Measurements from ENCODE around the gene NR5A2.

NR5A2 gene

GRCh38 chr1:200028586-200029034, 1.1 kb downstream of the NR5A2 start:
- no peak for DNase-seq (ENCODE audit: low read depth)
- no peak for TF ChIP-seq CTCF (IDR thresholded peaks at IDR 0.05; ENCODE audit: low read depth, low read length, missing control alignments)
- in situ Hi-C loops (cut with HindIII; ENCODE audit: low sequenced_read_pairs): no loop called here
- peak overlapping the region; percentile 48 for H3K4me3 ChIP-seq (ENCODE audit: low read depth, low read length)

GRCh38 chr1:200029035-200029821, 1.7 kb downstream of the NR5A2 start:
- no peak for DNase-seq (ENCODE audit: low read depth)
- H3K4me3 ChIP-seq (ENCODE audit: low read depth, low read length): peak overlapping the region; percentile 48
- in situ Hi-C loops (cut with HindIII; ENCODE audit: low sequenced_read_pairs): no loop called here
- no peak for TF ChIP-seq CTCF (IDR thresholded peaks at IDR 0.05; ENCODE audit: low read depth, low read length, missing control alignments)

- no peak for DNase-seq (ENCODE audit: low read depth)
- TF ChIP-seq CTCF (IDR thresholded peaks at IDR 0.05; ENCODE audit: low read depth, low read length, missing control alignments): no peak
- in situ Hi-C loops (cut with HindIII; ENCODE audit: low sequenced_read_pairs): no loop called here
- H3K4me3 ChIP-seq (ENCODE audit: low read depth, low read length): no peak overlapping the region
Observed at GRCh38 chr1:200029822-200030152, 2.3 kb downstream of the NR5A2 start.

GRCh38 chr1:200030791-200031190, 3.3 kb downstream of the NR5A2 start:
- in situ Hi-C loops (cut with HindIII; ENCODE audit: low sequenced_read_pairs): no loop called here
- DNase-seq (ENCODE audit: low read depth): no peak
- no peak for TF ChIP-seq CTCF (IDR thresholded peaks at IDR 0.05; ENCODE audit: low read depth, low read length, missing control alignments)

GRCh38 chr1:200033511-200034261, 6.2 kb downstream of the NR5A2 start:
- no peak for TF ChIP-seq CTCF (IDR thresholded peaks at IDR 0.05; ENCODE audit: low read depth, low read length, missing control alignments)
- DNase-seq (ENCODE audit: low read depth): no peak
- in situ Hi-C loops (cut with HindIII; ENCODE audit: low sequenced_read_pairs): no loop called here
- no peak overlapping the region for H3K4me3 ChIP-seq (ENCODE audit: low read depth, low read length)

More at GRCh38 chr1:200030791-200031190, 3.3 kb downstream of the NR5A2 start:
- no peak overlapping the region for H3K4me3 ChIP-seq (ENCODE audit: low read depth, low read length)

- in situ Hi-C loops (cut with HindIII; ENCODE audit: low sequenced_read_pairs): no loop called here
- TF ChIP-seq CTCF (IDR thresholded peaks at IDR 0.05; ENCODE audit: low read depth, low read length, missing control alignments): no peak
- H3K4me3 ChIP-seq (ENCODE audit: low read depth, low read length): no peak overlapping the region
- DNase-seq (ENCODE audit: low read depth): no peak
Observed at GRCh38 chr1:200034262-200034557, 6.7 kb downstream of the NR5A2 start.
